Measurements from ENCODE around the gene HRC. TPM values are rescaled to one million over a fixed set of nuclear protein-coding genes. Genes with fewer than 3 reads are reported as not detected.

The HRC gene
- total RNA-seq, 1 donor from 2014 or later = not detected

GRCh38 chr19:49141352-49141751, 13.8 kb downstream of the HRC start:
- H3K36me3 ChIP-seq (ENCODE audit: control insufficient read depth, insufficient read depth, low read length) = no peaks in the 10 kb centered on the region
- no peaks in the 10 kb centered on the region for H3K27me3 ChIP-seq (ENCODE audit: control insufficient read depth, insufficient read depth, low read length)
- no peak overlapping the region for H3K4me3 ChIP-seq (ENCODE audit: low read depth, low read length)
- no peak for DNase-seq (ENCODE audit: low read depth)
- no peak for TF ChIP-seq CTCF (IDR thresholded peaks at IDR 0.05; ENCODE audit: insufficient read depth, low read length, poor library complexity, severe bottlenecking)

GRCh38 chr19:49140951-49141350, 14.2 kb downstream of the HRC start:
- TF ChIP-seq CTCF (IDR thresholded peaks at IDR 0.05; ENCODE audit: insufficient read depth, low read length, poor library complexity, severe bottlenecking) = no peak
- no peaks in the 10 kb centered on the region for H3K27me3 ChIP-seq (ENCODE audit: control insufficient read depth, insufficient read depth, low read length)
- H3K4me3 ChIP-seq (ENCODE audit: low read depth, low read length) = no peak overlapping the region

GRCh38 chr19:49136771-49137171, 18.4 kb downstream of the HRC start:
- H3K27me3 ChIP-seq (ENCODE audit: control insufficient read depth, insufficient read depth, low read length) = peaks cover 13% of the 10 kb centered on the region
- H3K4me3 ChIP-seq (ENCODE audit: low read depth, low read length) = no peak overlapping the region
- no peak for DNase-seq (ENCODE audit: low read depth)
- no peaks in the 10 kb centered on the region for H3K36me3 ChIP-seq (ENCODE audit: control insufficient read depth, insufficient read depth, low read length)
- TF ChIP-seq CTCF (IDR thresholded peaks at IDR 0.05; ENCODE audit: insufficient read depth, low read length, poor library complexity, severe bottlenecking) = no peak

More at GRCh38 chr19:49140951-49141350, 14.2 kb downstream of the HRC start:
- no peaks in the 10 kb centered on the region for H3K36me3 ChIP-seq (ENCODE audit: control insufficient read depth, insufficient read depth, low read length)
- no peak for DNase-seq (ENCODE audit: low read depth)

GRCh38 chr19:49135686-49136085, 19.5 kb downstream of the HRC start:
- no peak for TF ChIP-seq CTCF (IDR thresholded peaks at IDR 0.05; ENCODE audit: insufficient read depth, low read length, poor library complexity, severe bottlenecking)
- Histone ChIP-seq H3K36me3 (ENCODE audit: control insufficient read depth, insufficient read depth, low read length) (no peaks in the 10 kb centered on the region), H3K27me3 (ENCODE audit: control insufficient read depth, insufficient read depth, low read length) (peaks cover 13% of the 10 kb centered on the region), H3K4me3 (ENCODE audit: low read depth, low read length) (no peak overlapping the region)
- DNase-seq (ENCODE audit: low read depth) = no peak

GRCh38 chr19:49133621-49134454, 21.4 kb downstream of the HRC start:
- Histone ChIP-seq H3K4me3 (ENCODE audit: low read depth, low read length) (peak overlapping the region; percentile 17), H3K36me3 (ENCODE audit: control insufficient read depth, insufficient read depth, low read length) (no peaks in the 10 kb centered on the region), H3K27me3 (ENCODE audit: control insufficient read depth, insufficient read depth, low read length) (peaks cover 13% of the 10 kb centered on the region)
- TF ChIP-seq CTCF (IDR thresholded peaks at IDR 0.05; ENCODE audit: insufficient read depth, low read length, poor library complexity, severe bottlenecking) = peak; percentile 27
- DNase-seq (ENCODE audit: low read depth) = no peak
